Left colon (tissue), 2 donors: ENCODE data around the gene CD63. TPM values are rescaled to one million over a fixed set of nuclear protein-coding genes. Genes with fewer than 3 reads are reported as not detected.

Experiments used
- ATAC-seq: fragments of 200-7000 bp; cut with Tn5 transposase; one replicate; pipeline ENCODE4 v1.9.1; 2020; ENCODE audit warnings: mild to moderate bottlenecking, moderate library complexity
- DNase-seq, 2 donors: peaks; one replicate each; pipeline ENCODE4 v3.0.0-alpha.2; 2020
- intact Hi-C, 2 donors: fragments of 100-400 bp; cut with DNase I in 1 of 2; cut with micrococcal nuclease in 1 of 2; formaldehyde crosslinking; loops; one replicate each; pipeline versions ENCODE4 v1.11.2 to v1.14.0; 2022; cut with DNase I, micrococcal nuclease
- total RNA-seq, 2 donors: library from RNA; stranded (reverse); fragmentation: NEBNext Ultra II Directional; extraction: Animal tissue kit (Norgen Biotek cat#: 25700); gene quantifications; one replicate each; pipeline ENCODE4 v1.2.1, GENCODE V29; 2021
- donor health status: DM: no; HTN: no; CAD: no.
- donor health status: DM: yes; HTN: yes; CAD: no.

CD63 gene
- total RNA-seq, 2 donors from 2014 or later, result 1,137 to 1,252 TPM

- intact Hi-C loops, result no loop called here
- ATAC-seq, result no peak
- no peak for DNase-seq
Observed at GRCh38 chr12:55724940-55725309, 3.9 kb downstream of the CD63 start.

GRCh38 chr12:55724226-55724939, 4.4 kb downstream of the CD63 start:
- intact Hi-C loops, result no loop called here

GRCh38 chr12:55723516-55724225, 5.1 kb downstream of the CD63 start:
- intact Hi-C loops, result no loop called here
- DNase-seq (no peak), ATAC-seq (no peak)

More at GRCh38 chr12:55724226-55724939, 4.4 kb downstream of the CD63 start:
- DNase-seq (peak; percentile 76 to 85), ATAC-seq (no peak)

GRCh38 chr12:55722948-55723347, 5.9 kb downstream of the CD63 start:
- intact Hi-C loops, result no loop called here
- ATAC-seq (no peak), DNase-seq (no peak)

GRCh38 chr12:55721601-55722213, 7.1 kb downstream of the CD63 start:
- intact Hi-C loops, result no loop called here
- ATAC-seq, result no peak
- peak in 1 of 2 donors; percentile 28 for DNase-seq

- DNase-seq (peak; percentile 72 to 80), ATAC-seq (peak; percentile 56)
- intact Hi-C loops, result no loop called here
Observed at GRCh38 chr12:55720894-55721444, 7.8 kb downstream of the CD63 start.

GRCh38 chr12:55720071-55720564, 8.7 kb downstream of the CD63 start, which contains the start of gene RDH5:
Gene RDH5 (plus strand): TSS chr12:55720393. CDS start chr12:55721185, 792 bp downstream.
- intact Hi-C loops, result no loop called here
- peak; percentile 74 for ATAC-seq
- peak; percentile 83 to 96 for DNase-seq

- intact Hi-C loops, result no loop called here
Observed at GRCh38 chr12:55719371-55719770, 9.4 kb downstream of the CD63 start.

GRCh38 chr12:55718624-55719275, 10.1 kb downstream of the CD63 start:
- ATAC-seq, result no peak
- intact Hi-C loops, result no loop called here
- DNase-seq, result no peak

More at GRCh38 chr12:55719371-55719770, 9.4 kb downstream of the CD63 start:
- ATAC-seq (no peak), DNase-seq (no peak)

GRCh38 chr12:55718015-55718414, 10.8 kb downstream of the CD63 start:
- ATAC-seq (no peak), DNase-seq (no peak)
- intact Hi-C loops, result no loop called here

GRCh38 chr12:55717011-55718007, 11.5 kb downstream of the CD63 start:
- DNase-seq (peak in 1 of 2 donors; percentile 84), ATAC-seq (peak; percentile 14)
- intact Hi-C loops, result no loop called here

- DNase-seq, result no peak
- intact Hi-C loops, result no loop called here
- peak; percentile 7 for ATAC-seq
Observed at GRCh38 chr12:55716582-55716957, 12.2 kb downstream of the CD63 start.

GRCh38 chr12:55715833-55716581, 12.8 kb downstream of the CD63 start, which contains the start of gene BLOC1S1:
Gene BLOC1S1 (plus strand): TSS chr12:55716046. CDS start chr12:55716052, 6 bp downstream.
- ATAC-seq (peak; percentile 69), DNase-seq (peak; percentile 95 to 96)
- intact Hi-C loops, result no loop called here

- intact Hi-C loops, result no loop called here
- ATAC-seq (no peak), DNase-seq (no peak)
Observed at GRCh38 chr12:55715169-55715764, 13.5 kb downstream of the CD63 start.

GRCh38 chr12:55713721-55714120, 15.1 kb downstream of the CD63 start:
- DNase-seq (no peak), ATAC-seq (no peak)
- intact Hi-C loops, result no loop called here

- intact Hi-C loops, result no loop called here
- no peak for ATAC-seq
- DNase-seq, result no peak
Observed at GRCh38 chr12:55712700-55713415, 16.0 kb downstream of the CD63 start.
